CD14-positive monocyte (primary cell): Measurements from ENCODE around the gene LENG9. TPM values are rescaled to one million over a fixed set of nuclear protein-coding genes. Genes with fewer than 3 reads are reported as not detected.

Source experiments
- DNase-seq, 3 donors: peaks; one replicate each; pipeline ENCODE4 v3.0.0-alpha.2; 2011 to 2022
- H2AFZ ChIP-seq: 2 replicates; pipeline ENCODE4 v1.6.0; 2012; ENCODE audit warnings: mild to moderate bottlenecking, low read depth, low read length, inconsistent platforms; ENCODE audit not compliant: insufficient read depth, poor library complexity, severe bottlenecking
- H3K27ac ChIP-seq, 2 donors: 1 replicate in 1 of 2; 2 replicates in 1 of 2; pipeline ENCODE4 v1.5.1; 2012 to 2013; ENCODE audit warnings: low read length in 2 of 2, control low read depth in 1 of 2, inconsistent platforms in 1 of 2, low read depth in 1 of 2, mild to moderate bottlenecking in 1 of 2
- H3K27me3 ChIP-seq, 2 donors: one replicate each; pipeline versions ENCODE4 v1.6.0 to v1.6.1; 2011 to 2013; ENCODE audit warnings: low read length in 2 of 2; ENCODE audit not compliant: control insufficient read depth in 2 of 2, insufficient read depth in 2 of 2
- H3K36me3 ChIP-seq, 2 donors: replicated peaks in 1 of 2; 1 replicate in 1 of 2; 2 replicates in 1 of 2; pipeline versions ENCODE4 v1.5.1 to v1.6.1; 2012 to 2013; ENCODE audit warnings: low read length in 2 of 2, control low read depth in 1 of 2, inconsistent platforms in 1 of 2, mild to moderate bottlenecking in 1 of 2; ENCODE audit not compliant: insufficient read depth in 2 of 2, control insufficient read depth in 1 of 2
- H3K4me1 ChIP-seq, 2 donors: 1 replicate in 1 of 2; 2 replicates in 1 of 2; pipeline versions ENCODE4 v1.5.1 to v1.6.1; 2012 to 2013; ENCODE audit warnings: low read length in 2 of 2, control low read depth in 1 of 2, inconsistent platforms in 1 of 2, mild to moderate bottlenecking in 1 of 2, moderate library complexity in 1 of 2; ENCODE audit not compliant: insufficient read depth in 2 of 2, control insufficient read depth in 1 of 2
- H3K4me2 ChIP-seq: replicated peaks from 2 replicates; pipeline ENCODE3; 2012; ENCODE audit warnings: low read length, moderate library complexity, mild to moderate bottlenecking; ENCODE audit not compliant: poor library complexity, severe bottlenecking; ENCODE audit errors: extremely low read depth
- H3K4me3 ChIP-seq, 3 experiments: fragments of 200-600 bp in 1 of 3; sonication (generic) in 1 of 3; replicated peaks in 1 of 3; 1 replicate in 2 of 3; 2 replicates in 1 of 3; pipeline ENCODE4 v1.5.1; 2011 to 2013; ENCODE audit warnings: low read length in 3 of 3, mild to moderate bottlenecking in 3 of 3, control low read depth in 2 of 3, low read depth in 2 of 3, inconsistent platforms in 1 of 3, moderate library complexity in 1 of 3
- H3K79me2 ChIP-seq: 2 replicates; pipeline ENCODE4 v1.6.0; 2012; ENCODE audit warnings: mild to moderate bottlenecking, control low read depth, inconsistent platforms, low read length, moderate library complexity; ENCODE audit not compliant: insufficient read depth
- H3K9ac ChIP-seq: 2 replicates; pipeline ENCODE4 v1.6.0; 2017; ENCODE audit warnings: low read length, mild to moderate bottlenecking; ENCODE audit not compliant: insufficient read depth, poor library complexity, severe bottlenecking
- H3K9me3 ChIP-seq, 2 donors: replicated peaks in 1 of 2; 1 replicate in 1 of 2; 2 replicates in 1 of 2; pipeline versions ENCODE4 v1.5.1 to v1.6.1; 2012 to 2013; ENCODE audit warnings: low read length in 2 of 2, control low read depth in 1 of 2; ENCODE audit not compliant: control insufficient read depth in 1 of 2, insufficient read depth in 1 of 2
- H4K20me1 ChIP-seq: 2 replicates; pipeline ENCODE4 v1.6.0; 2012; ENCODE audit warnings: mild to moderate bottlenecking, low read length, control low read depth, moderate library complexity; ENCODE audit not compliant: insufficient read depth
- H3K27ac Mint-ChIP-seq, 7 donors: one replicate each; pipeline ENCODE4 v1.8.0; 2020; ENCODE audit warnings: mild to moderate bottlenecking in 7 of 7, mixed read lengths in 7 of 7, moderate library complexity in 6 of 7, inconsistent platforms in 2 of 7
- H3K27me3 Mint-ChIP-seq, 3 donors: one replicate each; pipeline ENCODE4 v1.8.0; 2021 to 2022; ENCODE audit warnings: low read depth in 3 of 3, mild to moderate bottlenecking in 3 of 3, mixed read lengths in 3 of 3, moderate library complexity in 3 of 3, inconsistent platforms in 1 of 3
- H3K36me3 Mint-ChIP-seq, 2 donors: one replicate each; pipeline ENCODE4 v1.8.0; 2020; ENCODE audit warnings: mixed read lengths in 2 of 2, inconsistent platforms in 1 of 2, mild to moderate bottlenecking in 1 of 2
- H3K4me1 Mint-ChIP-seq: one replicate; pipeline ENCODE4 v1.8.0; 2020; ENCODE audit warnings: mild to moderate bottlenecking, mixed read lengths
- H3K4me3 Mint-ChIP-seq, 2 donors: one replicate each; pipeline ENCODE4 v1.8.0; 2020; ENCODE audit warnings: mild to moderate bottlenecking in 2 of 2, mixed read lengths in 2 of 2, moderate library complexity in 1 of 2
- H3K9me3 Mint-ChIP-seq, 7 donors: one replicate each; pipeline ENCODE4 v1.8.0; 2020 to 2022; ENCODE audit warnings: mixed read lengths in 7 of 7, mild to moderate bottlenecking in 6 of 7, moderate library complexity in 6 of 7, inconsistent platforms in 2 of 7
- WGBS: methylation state at CpG from one replicate; pipeline ENCODE4 v1.1.5; 2013; ENCODE audit warnings: missing lambda C conversion rate; ENCODE audit not compliant: insufficient coverage; 5-methylcytosine and 5-hydroxymethylcytosine counted together
- intact Hi-C, 2 donors: fragments of 100-400 bp; cut with micrococcal nuclease; formaldehyde crosslinking; loops; one replicate each; pipeline versions ENCODE4 v1.15.0 to v1.15.1; 2023
- polyA plus RNA-seq, 3 donors: library from polyadenylated mRNA; depleted of rRNA in 1 of 3; unstranded in 2 of 3; stranded (reverse) in 1 of 3; fragments of 300-500 nt in 2 of 3; fragments of >200 nt in 1 of 3; fragmentation: Illumina TruSeq in 2 of 3; gene quantifications; 1 replicate in 2 of 3; 2 replicates in 1 of 3; pipeline ENCODE4 v1.2.3, GENCODE V29; 2012 to 2021
- small RNA-seq: library from RNA; depleted of rRNA; stranded (forward); fragments of <200 nt; gene quantifications from one replicate; pipeline ENCODE3, GENCODE V24; 2012; ENCODE audit warnings: low read depth; ENCODE audit not compliant: insufficient read length
- TF ChIP-seq, protein P1 (sequence below): fragments of 200-600 bp; IDR thresholded peaks from one replicate; pipeline ENCODE4 v1.8.0; 2022; ENCODE audit warnings: antibody characterized with exemption, mild to moderate bottlenecking

The LENG9 gene
- polyA plus RNA-seq, 3 donors, result 0.15 to 2.0 TPM; not detected in 1

- H3K9me3 ChIP-seq, result peaks cover under 1 to 13% of the 10 kb centered on the region in 2 donors
- no peak overlapping the region for H3K27ac ChIP-seq
- no peak overlapping the region for H3K4me3 Mint-ChIP-seq
- H3K9me3 Mint-ChIP-seq, result peaks cover 13 to 27% (median 24%) of the 10 kb centered on the region in 7 donors
- H3K4me3 ChIP-seq, result no peak overlapping the region
- no peak for DNase-seq
- no peak overlapping the region for H3K9ac ChIP-seq
- peaks cover 8% of the 10 kb centered on the region for H3K4me1 Mint-ChIP-seq
- no peaks in the 10 kb centered on the region for H3K79me2 ChIP-seq
- no CpG with 5 or more reads among the region's 4 CpGs for WGBS
- peaks cover 33 to 40% of the 10 kb centered on the region in 2 donors for H3K27me3 ChIP-seq
- peaks cover 3 to 4% of the 10 kb centered on the region in 2 donors for H3K4me1 ChIP-seq
- intact Hi-C loops, result loop anchor here in 1 of 2 donors (10.0 kb wide), 1 partner anchor 122 kb away; no protein-coding TSS in a partner anchor
- no peaks in the 10 kb centered on the region for H4K20me1 ChIP-seq
- no peak overlapping the region for H3K27ac Mint-ChIP-seq
- peaks cover 0 to 6% of the 10 kb centered on the region in 2 donors for H3K36me3 Mint-ChIP-seq
- no peak overlapping the region for H3K4me2 ChIP-seq
- peaks cover 50 to 63% (median 59%) of the 10 kb centered on the region in 3 donors for H3K27me3 Mint-ChIP-seq
- no peaks in the 10 kb centered on the region for H3K36me3 ChIP-seq
- no peak overlapping the region for H2AFZ ChIP-seq
- TF ChIP-seq, protein P1, sequence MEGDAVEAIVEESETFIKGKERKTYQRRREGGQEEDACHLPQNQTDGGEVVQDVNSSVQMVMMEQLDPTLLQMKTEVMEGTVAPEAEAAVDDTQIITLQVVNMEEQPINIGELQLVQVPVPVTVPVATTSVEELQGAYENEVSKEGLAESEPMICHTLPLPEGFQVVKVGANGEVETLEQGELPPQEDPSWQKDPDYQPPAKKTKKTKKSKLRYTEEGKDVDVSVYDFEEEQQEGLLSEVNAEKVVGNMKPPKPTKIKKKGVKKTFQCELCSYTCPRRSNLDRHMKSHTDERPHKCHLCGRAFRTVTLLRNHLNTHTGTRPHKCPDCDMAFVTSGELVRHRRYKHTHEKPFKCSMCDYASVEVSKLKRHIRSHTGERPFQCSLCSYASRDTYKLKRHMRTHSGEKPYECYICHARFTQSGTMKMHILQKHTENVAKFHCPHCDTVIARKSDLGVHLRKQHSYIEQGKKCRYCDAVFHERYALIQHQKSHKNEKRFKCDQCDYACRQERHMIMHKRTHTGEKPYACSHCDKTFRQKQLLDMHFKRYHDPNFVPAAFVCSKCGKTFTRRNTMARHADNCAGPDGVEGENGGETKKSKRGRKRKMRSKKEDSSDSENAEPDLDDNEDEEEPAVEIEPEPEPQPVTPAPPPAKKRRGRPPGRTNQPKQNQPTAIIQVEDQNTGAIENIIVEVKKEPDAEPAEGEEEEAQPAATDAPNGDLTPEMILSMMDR, result no peak
Observed at GRCh38 chr19:54412877-54413276, 50.7 kb downstream of the LENG9 start.

Small RNA genes within 50 kb of the gene (small RNA-seq; reads per million reads assigned to genes)
- gene AC245884.3, result not detected

Other genes starting within 250 kb of the LENG9 start
- gene LILRB3, start 240.8 kb downstream of the LENG9 start, polyA plus RNA-seq, result 100 to 1,000 TPM in 2 of 3 donors, 10 to 100 TPM in 1; 62.9 to 455 (median 104) TPM
- gene LILRA6, start 221.0 kb downstream of the LENG9 start, polyA plus RNA-seq, result 100 to 1,000 TPM in 2 of 3 donors, 10 to 100 TPM in 1; 65.7 to 150 (median 143) TPM
- 1 to 10 TPM in 1 of 3 donors, under 1 TPM in 2; 0.14 to 1.1 (median 0.17) TPM for gene LILRB5, start 206.5 kb downstream of the LENG9 start, polyA plus RNA-seq
- gene LILRB2, start 182.7 kb downstream of the LENG9 start, polyA plus RNA-seq, result 100 to 1,000 TPM; 111 to 574 (median 172) TPM
- gene LILRA5, start 150.6 kb downstream of the LENG9 start, polyA plus RNA-seq, result 100 to 1,000 TPM; 348 to 580 (median 516) TPM
- gene LILRA4, start 124.6 kb downstream of the LENG9 start, polyA plus RNA-seq, result 1 to 10 TPM in 2 of 3 donors, under 1 TPM in 1; 0.07 to 3.4 (median 2.2) TPM
- 100 to 1,000 TPM in 1 of 3 donors, 10 to 100 TPM in 2; 48.0 to 202 (median 73.8) TPM for gene LAIR1, start 98.8 kb downstream of the LENG9 start, polyA plus RNA-seq
- gene TTYH1, start 48.3 kb downstream of the LENG9 start, polyA plus RNA-seq, result not detected
- gene LENG8, start 14.6 kb downstream of the LENG9 start, polyA plus RNA-seq, result 100 to 1,000 TPM in 1 of 3 donors, 1 to 10 TPM in 2; 3.6 to 341 (median 5.8) TPM
- not detected for gene CDC42EP5, start 9.5 kb upstream of the LENG9 start, polyA plus RNA-seq
- under 1 TPM in 1 of 3 donors, not detected in 2; 0.38 TPM for gene LAIR2, start 39.1 kb upstream of the LENG9 start, polyA plus RNA-seq
- 100 to 1,000 TPM; 333 to 451 (median 377) TPM for gene LILRA2, start 110.0 kb upstream of the LENG9 start, polyA plus RNA-seq
- gene LILRA1, start 129.9 kb upstream of the LENG9 start, polyA plus RNA-seq, result 100 to 1,000 TPM in 2 of 3 donors, 10 to 100 TPM in 1; 88.5 to 151 (median 141) TPM
- gene LILRB1, start 166.7 kb upstream of the LENG9 start, polyA plus RNA-seq, result 100 to 1,000 TPM in 1 of 3 donors, 10 to 100 TPM in 2; 27.2 to 317 (median 60.6) TPM
- gene LILRB4, start 199.2 kb upstream of the LENG9 start, polyA plus RNA-seq, result 100 to 1,000 TPM in 1 of 3 donors, 10 to 100 TPM in 2; 35.8 to 102 (median 58.0) TPM